ENCODE measurements around the gene OR2B6.
A peak's percentile ranks its signal among the peaks of the same experiment; 100 is the strongest.
"Not testable (repeated sequence)": the region's sequence is repeated elsewhere in the genome, so short reads cannot be mapped to it uniquely, and the experiment has no call there.

The OR2B6 gene

DNA sequence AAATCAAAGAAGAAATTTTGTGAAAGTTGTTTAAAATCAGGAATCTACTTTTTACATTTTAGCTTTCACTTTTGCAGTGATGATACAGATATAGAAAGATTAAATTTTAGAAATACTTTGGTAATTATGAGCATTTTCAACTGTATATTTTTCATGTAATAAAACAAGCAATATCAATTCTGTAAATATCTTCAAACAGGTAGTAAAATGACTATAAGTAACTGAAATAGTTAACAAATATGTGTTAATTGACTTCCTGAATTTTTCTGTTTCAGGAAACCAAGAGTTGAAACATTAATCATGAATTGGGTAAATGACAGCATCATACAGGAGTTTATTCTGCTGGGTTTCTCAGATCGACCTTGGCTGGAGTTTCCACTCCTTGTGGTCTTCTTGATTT lies at the start of gene OR2B6:
Gene OR2B6, plus strand, starts transcription at position 301 of the 400 bp plus-strand sequence. Its CDS starts 0 bp downstream, at position 301.
- DNase-seq: no peak

DNA sequence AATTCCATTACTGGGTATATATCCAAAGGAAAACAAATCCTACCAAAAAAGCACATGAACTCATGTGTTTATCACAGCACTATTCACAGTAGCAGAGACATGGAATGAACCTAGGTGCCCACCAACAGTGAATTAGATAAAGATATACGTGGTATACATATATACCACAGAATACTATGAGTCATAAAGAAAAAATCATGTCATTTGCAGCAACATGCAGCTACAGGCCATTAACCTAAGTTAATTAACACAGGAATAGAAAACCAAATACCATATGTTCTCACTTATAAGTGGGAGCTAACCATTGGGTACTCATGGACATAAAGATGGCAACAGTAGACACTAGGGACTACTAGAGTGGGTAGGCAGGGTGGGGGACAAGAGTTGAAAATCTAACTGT lies 49.0 kb upstream of the OR2B6 start:
- DNase-seq: no peak

DNA sequence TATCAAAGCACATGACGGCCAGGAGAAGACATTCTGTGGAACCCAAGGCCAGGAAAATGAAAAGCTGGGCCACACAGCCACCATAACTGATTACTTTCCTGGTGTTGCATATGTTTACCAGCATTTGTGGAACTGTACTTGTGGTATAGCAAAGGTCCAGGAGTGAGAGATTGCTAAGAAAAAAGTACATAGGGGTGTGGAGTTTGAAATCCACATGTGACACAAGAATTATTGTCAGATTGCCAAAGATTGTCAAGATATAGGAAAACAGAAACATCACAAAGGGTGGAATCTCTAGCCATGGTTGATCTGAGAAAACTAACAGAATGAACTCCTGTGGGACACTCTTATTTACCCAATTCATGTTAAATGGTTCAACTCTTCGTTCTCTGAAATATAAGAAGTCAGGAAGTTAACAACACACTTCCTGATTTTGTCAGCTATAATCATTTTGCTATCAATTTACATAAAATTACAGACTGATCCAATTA lies 45.0 kb upstream of the OR2B6 start, which contains the start of gene OR2B2:
Gene OR2B2, minus strand, starts transcription at position 441 of the 491 bp plus-strand sequence. Its CDS starts 77 bp downstream, at position 364.
- no peak for DNase-seq

DNA sequence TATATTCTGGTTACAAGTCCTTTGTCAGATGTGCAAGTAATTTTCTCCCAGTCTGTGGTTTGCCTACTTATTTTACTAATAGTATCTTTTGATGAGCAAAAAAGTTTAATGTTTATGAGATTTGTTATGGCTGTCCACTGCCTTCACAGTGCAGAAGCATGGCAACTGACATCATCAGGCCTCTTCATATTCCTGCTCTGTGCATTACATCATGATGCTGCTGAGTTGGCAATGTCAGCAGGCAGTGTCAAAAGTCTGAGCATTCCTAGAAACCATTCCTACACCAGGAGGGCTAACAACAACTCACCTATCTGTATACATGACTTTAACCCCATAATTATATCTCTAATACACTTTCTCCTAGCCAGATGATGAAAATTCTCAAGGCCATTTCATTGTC lies 34.1 kb upstream of the OR2B6 start:
- no peak for DNase-seq

DNA sequence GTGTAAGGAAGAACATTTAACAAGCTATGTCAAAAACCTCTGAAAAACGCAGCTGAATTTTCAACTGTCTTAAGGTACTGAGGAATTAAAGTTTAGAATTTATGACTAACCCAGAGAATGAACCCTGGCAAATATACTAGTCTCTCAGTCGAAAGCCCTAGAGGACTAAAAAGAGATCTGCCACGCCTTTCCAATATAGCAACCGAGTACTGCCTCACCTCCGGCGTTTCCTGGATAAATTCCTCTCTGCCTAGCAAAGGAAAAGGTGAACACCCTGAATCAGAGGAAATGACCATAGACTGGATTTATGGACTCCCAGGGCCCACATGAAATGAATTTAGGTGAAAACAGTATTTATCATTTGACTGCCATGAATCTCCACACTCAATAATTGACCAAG lies 32.9 kb upstream of the OR2B6 start:
- no peak for DNase-seq

DNA sequence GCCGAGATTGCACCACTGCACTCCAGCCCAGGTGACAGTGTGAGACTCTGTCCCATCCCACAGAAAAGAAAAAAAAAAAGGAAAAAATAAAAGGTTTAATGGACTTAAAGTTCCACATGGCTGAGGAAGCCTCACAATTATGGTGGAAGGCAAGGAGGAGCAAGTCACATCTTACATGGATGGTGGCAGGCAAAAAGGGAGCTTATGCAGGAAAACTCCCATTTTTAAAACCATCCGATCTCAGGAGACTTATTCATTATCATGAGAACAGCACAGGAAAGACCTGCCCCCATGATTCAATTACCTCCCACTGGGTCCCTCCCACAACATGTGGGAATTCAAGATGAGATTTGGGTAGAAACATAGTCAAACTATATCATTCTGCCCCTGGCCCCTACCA lies 29.0 kb upstream of the OR2B6 start:
- not testable (repeated sequence) for DNase-seq

DNA sequence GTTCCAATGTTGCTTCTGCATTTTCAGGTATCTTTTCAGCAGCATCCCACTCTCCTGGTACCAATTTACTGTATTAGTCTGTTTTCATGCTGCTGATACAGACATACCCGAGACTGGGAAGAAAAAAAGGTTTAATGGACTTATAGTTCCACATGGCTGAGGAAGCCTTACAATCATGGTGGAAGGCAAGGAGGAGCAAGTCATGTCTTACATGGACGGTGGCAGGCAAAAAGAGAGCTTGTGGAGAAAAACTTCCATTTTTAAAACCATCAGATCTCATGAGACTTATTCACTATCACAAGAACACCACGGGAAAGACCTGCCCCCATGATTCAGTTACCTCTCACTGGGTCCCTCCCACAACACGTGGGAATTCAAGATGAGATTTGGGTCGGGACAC lies 27.1 kb upstream of the OR2B6 start:
- not testable (repeated sequence) for DNase-seq

DNA sequence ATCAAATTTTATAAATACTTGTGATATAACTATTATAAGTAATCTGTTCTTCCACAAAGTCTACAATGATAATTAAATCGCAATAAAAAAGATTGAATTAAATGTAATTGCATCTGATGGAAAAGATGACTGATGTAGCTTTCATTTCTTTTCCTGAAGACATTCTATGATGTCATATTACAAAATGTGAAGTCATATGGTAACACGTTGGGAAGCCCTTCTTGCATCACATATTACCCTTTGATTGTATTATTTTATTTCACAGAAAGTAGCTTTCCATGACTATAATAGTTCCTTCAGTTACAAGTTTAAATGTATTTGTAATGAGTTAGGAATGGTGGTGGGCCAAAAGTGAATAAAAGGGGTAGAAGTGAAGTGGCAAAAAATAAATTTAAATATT lies 25.8 kb upstream of the OR2B6 start:
- DNase-seq: no peak

DNA sequence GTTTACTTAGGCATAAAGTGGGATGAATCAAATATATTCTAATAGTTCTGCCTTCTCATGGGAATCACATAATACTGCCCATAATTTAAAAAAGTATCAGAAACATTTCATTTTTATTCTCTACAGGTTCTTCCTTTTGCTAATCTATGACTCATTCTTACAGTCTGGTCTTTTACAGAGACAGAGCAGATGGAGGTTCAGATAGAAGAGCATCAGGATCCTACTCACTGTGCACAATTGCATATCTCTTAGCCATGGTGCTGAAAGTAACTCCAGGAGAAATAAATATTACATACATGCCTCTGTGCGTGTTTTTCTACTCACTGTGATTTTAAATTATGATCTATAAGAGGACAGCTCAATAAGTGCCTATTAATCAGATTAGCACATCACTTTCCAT lies 16.3 kb upstream of the OR2B6 start:
- DNase-seq: no peak

DNA sequence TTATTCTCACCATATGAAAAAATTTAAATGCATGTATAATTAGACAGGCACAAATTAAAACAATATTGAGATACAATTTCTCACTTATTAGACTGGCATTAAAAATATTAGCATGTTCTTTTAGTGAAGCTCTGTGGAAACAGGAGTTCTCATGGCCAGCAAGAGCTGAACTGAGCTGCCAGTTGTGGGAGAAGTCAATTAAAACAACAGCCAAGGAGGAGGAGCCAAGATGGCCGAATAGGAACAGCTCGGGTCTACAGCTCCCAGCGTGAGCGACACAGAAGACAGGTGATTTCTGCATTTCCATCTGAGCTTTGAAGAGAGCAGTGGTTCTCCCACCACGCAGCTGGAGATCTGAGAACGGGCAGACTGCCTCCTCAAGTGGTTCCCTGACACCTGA lies 14.0 kb upstream of the OR2B6 start:
- not testable (repeated sequence) for DNase-seq

DNA sequence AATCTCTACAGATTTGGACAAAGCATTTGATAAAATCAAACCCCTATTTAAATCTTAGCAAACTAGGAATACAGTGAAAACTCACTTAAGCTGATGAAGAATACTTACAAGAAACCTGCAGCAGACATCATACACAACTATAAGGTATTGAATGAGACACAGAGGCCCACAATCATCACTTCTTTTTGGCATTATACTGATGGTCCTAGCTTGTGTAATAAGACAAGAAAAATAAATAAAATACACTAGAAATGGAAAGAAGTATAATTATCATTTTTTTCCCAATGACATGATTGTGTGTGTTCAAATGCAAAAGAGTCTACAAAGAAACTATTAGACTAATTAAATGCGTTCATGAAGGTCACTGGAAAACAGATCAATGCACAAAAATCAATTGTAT lies 8.8 kb upstream of the OR2B6 start:
- no peak for DNase-seq

DNA sequence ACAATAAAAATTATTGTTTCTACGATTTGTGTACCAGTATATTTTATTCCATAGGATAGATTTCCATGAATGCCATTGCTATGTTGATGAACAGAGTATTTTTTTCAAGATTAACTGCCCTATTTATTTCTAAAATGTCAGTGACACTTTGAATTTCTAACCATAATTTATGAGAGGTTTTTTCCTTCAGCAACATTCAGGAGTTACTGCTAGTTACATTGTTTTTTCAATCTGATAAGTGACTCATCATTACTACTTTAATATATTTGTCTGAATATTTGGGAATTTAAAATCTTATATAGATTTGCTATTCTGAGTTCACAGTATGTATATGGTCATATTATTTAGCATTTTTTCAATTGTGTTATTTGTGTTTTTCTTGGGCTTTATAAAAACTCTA lies 6.0 kb upstream of the OR2B6 start:
- no peak for DNase-seq

DNA sequence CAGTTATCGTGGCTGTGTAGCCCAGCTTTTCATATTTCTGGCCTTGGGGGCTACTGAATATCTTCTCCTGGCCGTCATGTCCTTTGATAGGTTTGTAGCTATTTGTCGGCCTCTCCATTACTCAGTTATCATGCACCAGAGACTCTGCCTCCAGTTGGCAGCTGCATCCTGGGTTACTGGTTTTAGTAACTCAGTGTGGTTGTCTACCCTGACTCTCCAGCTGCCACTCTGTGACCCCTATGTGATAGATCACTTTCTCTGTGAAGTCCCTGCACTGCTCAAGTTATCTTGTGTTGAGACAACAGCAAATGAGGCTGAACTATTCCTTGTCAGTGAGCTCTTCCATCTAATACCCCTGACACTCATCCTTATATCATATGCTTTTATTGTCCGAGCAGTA lies 475 bp downstream of the OR2B6 start:
- no peak for DNase-seq

DNA sequence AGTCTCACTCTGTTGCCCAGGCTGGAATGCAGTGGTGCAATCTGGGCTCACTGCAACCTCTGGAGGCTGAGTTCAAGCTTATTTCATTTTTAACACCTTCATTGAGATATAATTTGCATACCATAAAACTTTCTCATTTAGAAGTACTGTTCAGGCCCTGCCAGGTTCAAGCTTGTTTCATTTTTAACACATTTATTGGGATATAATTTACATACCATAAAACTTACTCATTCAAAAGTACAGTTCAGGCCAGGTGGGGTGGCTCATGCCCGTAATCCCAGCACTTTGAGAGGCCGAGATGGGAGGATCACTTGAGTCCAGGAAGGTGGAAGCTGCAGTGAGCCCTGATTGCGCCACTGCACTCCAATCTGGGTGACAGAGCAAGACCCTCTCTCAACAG lies 5.5 kb downstream of the OR2B6 start:
- no peak for DNase-seq

DNA sequence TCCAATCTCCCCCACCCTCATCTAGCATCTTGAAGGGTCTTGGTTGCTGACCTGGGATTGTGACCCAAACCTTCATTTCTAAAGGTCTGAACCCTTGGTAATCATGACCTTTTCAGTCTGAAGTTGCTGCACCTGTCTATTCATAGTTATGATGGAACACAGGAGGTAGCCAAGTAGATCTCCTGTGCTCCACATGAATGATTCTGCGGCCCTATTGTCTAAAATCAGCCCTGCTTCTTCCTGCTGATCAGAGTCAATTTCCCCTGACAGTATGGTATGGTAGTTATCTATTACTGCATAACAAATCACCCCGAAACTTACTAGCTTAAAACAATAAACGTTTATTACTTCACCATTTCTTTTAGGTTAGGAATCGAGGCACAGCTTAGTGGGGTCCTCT lies 9.0 kb downstream of the OR2B6 start:
- DNase-seq: no peak

DNA sequence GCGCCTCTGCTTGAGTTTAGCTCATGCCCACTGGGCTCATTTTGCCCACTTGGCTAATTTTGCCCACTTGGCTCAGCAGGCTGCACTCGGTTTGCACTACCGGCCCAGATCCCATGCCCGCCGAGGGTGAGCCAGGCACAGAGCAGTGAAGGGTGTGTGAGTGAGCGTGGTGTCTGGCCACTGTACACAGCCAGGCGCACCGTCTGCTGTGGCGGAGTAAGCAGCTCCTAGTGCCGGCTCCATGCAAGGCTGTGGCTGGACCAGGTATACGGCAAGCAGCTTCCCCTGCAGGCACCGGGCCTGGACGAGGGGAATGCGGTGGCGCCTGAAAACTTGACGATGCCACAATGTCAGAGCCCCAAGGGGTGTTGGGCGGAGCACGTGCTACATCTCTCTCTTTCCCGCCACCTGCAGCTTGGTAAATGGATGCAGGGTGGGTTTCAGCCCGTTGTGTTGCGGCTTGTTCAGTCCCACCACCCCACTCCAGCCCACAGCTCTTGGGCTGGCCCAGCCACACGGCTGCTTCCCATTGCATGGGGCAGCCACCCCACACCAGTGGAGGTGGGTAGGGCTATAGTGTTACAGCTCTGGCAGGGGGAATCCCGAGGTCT lies 9.9 kb downstream of the OR2B6 start:
- no peak for DNase-seq

DNA sequence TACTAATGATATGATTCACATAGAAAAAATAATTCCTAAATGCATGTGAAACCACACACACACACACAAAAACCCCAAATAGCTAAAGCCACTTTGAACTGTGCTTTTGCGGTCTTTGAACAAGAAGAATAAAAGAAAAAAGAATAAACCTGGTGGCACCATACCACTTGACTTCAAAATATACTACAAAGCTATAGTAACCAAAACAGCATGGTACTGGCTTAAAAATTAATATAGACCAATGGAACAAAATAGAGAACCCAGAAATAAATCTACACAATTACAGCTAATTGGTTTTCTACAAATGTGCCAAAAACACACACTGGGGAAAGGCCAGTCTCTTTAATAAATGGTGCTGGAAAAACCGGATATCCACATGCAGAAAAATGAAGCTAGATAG lies 13.4 kb downstream of the OR2B6 start:
- no peak for DNase-seq

DNA sequence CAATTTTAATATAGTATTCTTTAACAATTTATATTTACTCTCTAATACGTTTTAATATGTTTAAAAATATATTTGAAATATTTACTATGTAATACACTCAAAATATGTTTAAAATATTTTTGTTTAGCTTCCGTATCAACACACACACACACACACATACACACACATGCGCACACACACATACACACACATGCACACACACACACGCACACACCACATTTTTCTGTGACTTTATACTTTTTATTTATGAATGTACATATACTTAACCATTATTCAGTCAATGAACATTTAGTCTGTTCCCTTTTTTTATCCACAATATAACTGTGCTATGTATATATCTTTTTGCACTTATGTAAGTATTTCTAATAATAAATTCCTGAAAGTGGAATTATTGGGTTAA lies 15.7 kb downstream of the OR2B6 start:
- DNase-seq: no peak

DNA sequence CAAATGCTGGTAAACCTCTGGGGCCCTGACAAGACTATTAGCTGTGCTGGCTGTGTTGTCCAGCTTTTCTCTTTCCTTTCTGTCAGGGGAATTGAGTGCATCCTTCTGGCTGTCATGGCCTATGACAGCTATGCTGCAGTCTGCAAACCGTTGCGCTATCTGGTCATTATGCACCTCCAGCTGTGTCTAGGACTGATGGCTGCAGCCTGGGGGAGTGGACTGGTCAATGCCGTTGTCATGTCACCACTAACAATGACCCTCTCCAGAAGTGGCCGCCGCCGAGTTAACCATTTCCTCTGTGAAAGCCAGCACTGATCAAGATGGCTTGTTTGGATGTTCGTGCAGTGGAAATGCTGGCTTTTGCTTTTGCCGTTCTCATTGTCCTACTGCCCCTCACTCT lies 20.3 kb downstream of the OR2B6 start:
- DNase-seq: peak; percentile 20

DNA sequence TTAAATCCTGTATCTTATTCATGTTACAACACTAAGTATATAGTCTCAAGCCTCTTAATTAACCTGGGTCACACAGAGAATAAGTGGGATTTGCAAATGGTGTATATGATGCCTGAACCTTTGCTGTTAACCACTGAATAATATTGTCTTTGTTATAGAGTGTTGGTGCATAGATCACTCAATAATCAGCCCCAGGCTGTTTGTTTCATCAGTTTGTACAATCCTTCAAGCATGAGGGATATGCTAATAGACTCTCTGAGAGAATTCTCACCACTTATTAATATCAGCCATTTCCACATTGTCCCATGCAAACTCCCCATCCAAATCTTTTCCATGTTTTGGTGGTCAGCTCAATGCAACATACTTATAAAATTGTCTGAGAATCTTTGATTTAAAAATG lies 21.7 kb downstream of the OR2B6 start:
- DNase-seq: no peak

DNA sequence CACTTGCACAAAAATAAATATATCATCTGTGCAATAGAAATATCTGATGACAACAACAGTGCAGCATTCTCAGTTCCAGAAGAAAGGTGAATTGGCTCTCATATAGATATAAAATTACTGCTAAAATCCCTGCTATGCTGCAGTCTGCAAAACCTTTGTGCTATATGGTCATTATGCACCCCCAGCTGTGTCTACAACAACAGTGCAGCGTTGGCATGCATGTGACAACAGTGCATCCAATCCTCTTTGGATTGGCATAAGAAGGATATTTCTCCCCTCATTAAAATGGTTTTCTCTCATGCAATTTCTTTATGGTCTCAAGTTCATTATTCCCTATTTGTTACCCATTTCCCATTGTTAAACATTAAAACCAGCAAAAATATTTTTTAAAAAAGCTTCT lies 23.1 kb downstream of the OR2B6 start:
- DNase-seq: peak; percentile 10

DNA sequence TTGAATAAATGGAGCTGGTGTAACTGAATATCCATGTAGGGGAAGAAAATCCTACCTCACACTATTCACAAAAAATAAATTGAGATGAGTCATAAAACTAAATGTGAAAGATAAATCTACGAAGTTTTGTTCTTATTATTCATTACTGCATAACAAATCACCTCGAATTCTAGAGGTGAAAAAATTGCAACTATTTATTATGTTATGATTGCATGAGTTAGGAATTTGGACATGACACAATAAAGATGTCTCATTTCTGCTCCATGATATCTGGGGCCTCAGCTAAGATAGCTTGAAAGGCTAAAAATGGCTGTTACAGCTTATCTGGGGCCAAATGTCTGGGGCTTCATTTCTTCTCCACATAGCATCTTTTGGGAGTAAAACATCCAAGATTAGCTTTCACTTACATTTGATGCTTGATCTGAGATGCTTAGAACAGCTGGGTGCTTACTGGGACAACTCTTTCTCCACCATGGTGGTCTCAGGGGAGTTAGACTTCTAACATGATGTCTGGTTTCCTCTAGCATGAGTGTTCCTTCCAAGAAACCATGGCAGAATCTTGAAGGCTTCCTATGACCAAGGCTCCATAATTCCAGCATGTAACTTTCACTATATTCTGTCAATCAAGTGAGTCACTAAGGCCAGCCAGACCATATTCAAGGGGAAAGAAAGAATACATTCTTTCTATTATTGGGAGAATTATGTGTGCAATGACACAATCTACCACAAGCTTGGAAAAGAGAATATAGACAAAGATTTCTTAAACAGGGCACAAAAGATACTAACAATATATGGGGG lies 30.1 kb downstream of the OR2B6 start:
- no peak for DNase-seq

DNA sequence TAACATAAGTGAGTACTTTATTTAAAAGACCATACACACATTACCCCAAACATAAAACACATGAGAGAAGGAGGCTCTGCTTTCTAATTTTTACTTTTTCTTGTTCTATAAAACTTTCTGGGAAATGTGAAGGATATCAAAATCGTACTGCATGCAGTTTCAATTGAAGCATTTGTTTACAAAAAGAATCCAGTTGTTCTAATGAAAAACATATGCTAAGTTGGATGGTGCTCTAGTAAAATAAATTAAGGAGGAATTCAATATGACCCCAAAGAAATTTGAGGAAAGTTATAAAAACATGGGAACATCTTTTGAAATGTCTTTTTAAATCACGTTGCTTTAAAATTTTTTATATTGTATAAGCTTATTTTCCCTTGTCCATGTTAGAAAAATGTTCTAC lies 37.6 kb downstream of the OR2B6 start:
- no peak for DNase-seq

DNA sequence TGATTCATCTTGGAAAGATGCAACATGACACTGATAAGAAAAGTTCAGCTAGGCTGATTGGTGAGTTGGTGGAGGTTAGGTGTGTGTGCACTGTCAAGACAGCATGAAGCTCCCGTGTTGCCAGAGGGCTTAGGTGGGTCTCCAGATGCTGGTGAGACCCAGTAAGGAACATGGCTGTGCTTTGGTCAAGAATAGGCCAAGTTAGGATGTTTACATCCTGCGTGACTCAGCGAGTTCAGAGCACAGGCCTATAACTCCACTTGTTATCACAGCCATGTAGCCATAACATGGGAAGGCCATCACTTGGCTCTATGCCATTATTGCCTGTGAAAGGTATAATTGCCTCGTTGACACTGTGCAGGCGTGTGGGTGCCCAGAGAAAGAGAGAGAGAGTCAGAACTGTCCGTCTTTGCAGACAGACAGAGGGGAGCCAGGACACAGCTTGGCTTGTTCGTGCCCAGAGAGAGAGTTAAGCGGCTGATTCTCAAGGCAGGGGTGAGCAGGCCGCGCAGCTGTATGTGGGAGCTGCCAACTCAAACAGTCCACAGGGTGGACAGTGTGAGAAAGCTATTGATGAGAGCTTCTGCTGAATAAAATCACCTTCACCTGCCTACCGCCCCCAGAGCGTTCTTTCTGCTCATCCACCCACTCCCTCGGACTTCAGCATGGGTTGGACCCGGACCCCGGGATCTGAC lies 43.5 kb downstream of the OR2B6 start:
- peak; percentile 12 for DNase-seq

All from NCI-H2227 treated with DMSO at 0.1 percent for 48 hours (cell line).